Prostate gland (tissue), 2 donors: ENCODE results near the gene FHIP1B.

ENCODE experiments used
- CTCF ChIP-seq, 4 experiments: fragments of 200-600 bp in 2 of 4; fragments of 450-650 bp in 2 of 4; sonication (generic) in 2 of 4; IDR thresholded peaks; 1 replicate in 3 of 4; 2 replicates in 1 of 4; pipeline ENCODE4 v1.5.1; 2016 to 2019; ENCODE audit warnings: antibody characterized with exemption in 4 of 4, mild to moderate bottlenecking in 2 of 4, moderate library complexity in 2 of 4
- POLR2A ChIP-seq: fragments of 450-650 bp; IDR thresholded peaks from one replicate; pipeline ENCODE4 v1.6.1; 2016; ENCODE audit warnings: antibody characterized with exemption, mild to moderate bottlenecking
- POLR2AphosphoS5 ChIP-seq: sonication (generic); formaldehyde crosslinking; IDR thresholded peaks from one replicate; pipeline ENCODE4 v1.6.1; 2017; ENCODE audit warnings: antibody characterized with exemption

GRCh38 chr11:6203327-6203726, 31.1 kb downstream of the FHIP1B start:
- TF ChIP-seq POLR2AphosphoS5 (no peak), POLR2A (no peak), CTCF (IDR thresholded peaks at IDR 0.05) (no peak)
